Erythroblast (primary cell): ENCODE results near the gene FARP1.

Source experiments
- DNase-seq, 2 experiments: peaks; one replicate each; lab custom pipeline; 2025; lab: John Stamatoyannopoulos, UW
- GATA1 ChIP-seq: IDR thresholded peaks from 2 replicates; pipeline ENCODE4 v1.6.1; 2011; ENCODE audit warnings: low read depth, mild to moderate bottlenecking, control low read depth, low read length, moderate library complexity
- POLR2A ChIP-seq: IDR thresholded peaks from 2 replicates; pipeline ENCODE4 v1.6.1; 2011; ENCODE audit warnings: mild to moderate bottlenecking, low read length

The FARP1 gene

GRCh38 chr13:98504371-98504963, 361.6 kb downstream of the FARP1 start:
- DNase-seq: peak; percentile 13 to 29
- TF ChIP-seq GATA1 (no peak), POLR2A (no peak)
